Measurements from ENCODE around the gene C1QTNF8.

- TF ChIP-seq POLR2A (IDR thresholded peaks at IDR 0.05; ENCODE audit: low read depth, low read length) (no peak), POLR2AphosphoS5 (IDR thresholded peaks at IDR 0.05; ENCODE audit: low read depth, low read length) (no peak)
Observed at GRCh38 chr16:1039762-1040161, 56.3 kb downstream of the C1QTNF8 start.

All from GM12892 (cell line).